Inferior parietal cortex (tissue), 1 donor: ENCODE results near the gene SP5.
"Not testable (repeated sequence)": the region's sequence is repeated elsewhere in the genome, so short reads cannot be mapped to it uniquely, and the experiment has no call there.

Experiments used
- DNase-seq: peaks from one replicate; pipeline ENCODE4 v3.0.0-alpha.2; 2016; ENCODE audit errors: extremely low spot score

The SP5 gene

GRCh38 chr2:170711196-170711773 is 3.9 kb upstream of the SP5 start:
- no peak for DNase-seq

GRCh38 chr2:170711774-170712652 is 3.1 kb upstream of the SP5 start:
- DNase-seq: no peak

GRCh38 chr2:170712653-170713542 is 2.2 kb upstream of the SP5 start:
- no peak for DNase-seq

- no peak for DNase-seq
These were observed 1.4 kb upstream of the SP5 start for GRCh38 chr2:170713543-170714380.

GRCh38 chr2:170714381-170715061 is 616 bp upstream of the SP5 start:
- no peak for DNase-seq

GRCh38 chr2:170715932-170716777 is 1.0 kb downstream of the SP5 start:
- DNase-seq: no peak

- no peak for DNase-seq
These were observed 1.9 kb downstream of the SP5 start for GRCh38 chr2:170716851-170717598.

GRCh38 chr2:170717599-170717963 is 2.4 kb downstream of the SP5 start:
- no peak for DNase-seq

- DNase-seq: no peak
These were observed 3.0 kb downstream of the SP5 start for GRCh38 chr2:170717991-170718589.

GRCh38 chr2:170719810-170720209 is 4.7 kb downstream of the SP5 start:
- DNase-seq: no peak

GRCh38 chr2:170721678-170722077 is 6.5 kb downstream of the SP5 start:
- DNase-seq: no peak

- no peak for DNase-seq
These were observed 7.2 kb downstream of the SP5 start for GRCh38 chr2:170722301-170722700.

GRCh38 chr2:170723446-170723958 is 8.4 kb downstream of the SP5 start:
- no peak for DNase-seq

GRCh38 chr2:170733798-170734600 is 18.9 kb downstream of the SP5 start:
- no peak for DNase-seq

GRCh38 chr2:170734601-170735000 is 19.5 kb downstream of the SP5 start:
- DNase-seq: not testable (repeated sequence)

GRCh38 chr2:170736628-170737027 is 21.5 kb downstream of the SP5 start:
- DNase-seq: no peak

GRCh38 chr2:170737406-170737805 is 22.3 kb downstream of the SP5 start:
- DNase-seq: no peak

GRCh38 chr2:170737821-170738220 is 22.7 kb downstream of the SP5 start:
- DNase-seq: no peak
